Posterior cingulate gyrus (tissue), 11 donors: ENCODE data around the gene RPS6KL1.
A peak's percentile ranks its signal among the peaks of the same experiment; 100 is the strongest.

Source experiments
- DNase-seq, 10 donors: peaks; one replicate each; pipeline versions ENCODE4 v3.0.0 to v3.0.0-alpha.2; 2020 to 2021; ENCODE audit warnings: mixed read lengths in 3 of 10
- intact Hi-C: fragments of 100-400 bp; cut with DNase I; formaldehyde crosslinking; loops from one replicate; pipeline ENCODE4 v1.15.1; 2023

RPS6KL1 gene

GRCh38 chr14:74922752-74923401 is at the start of gene RPS6KL1:
TSS of gene RPS6KL1 (minus strand) at chr14:74923260. CDS start at chr14:74921541, 1,719 bp downstream.
- peak; percentile 81 to 99 (median 93) for DNase-seq
- intact Hi-C loops = no loop called here

DNA sequence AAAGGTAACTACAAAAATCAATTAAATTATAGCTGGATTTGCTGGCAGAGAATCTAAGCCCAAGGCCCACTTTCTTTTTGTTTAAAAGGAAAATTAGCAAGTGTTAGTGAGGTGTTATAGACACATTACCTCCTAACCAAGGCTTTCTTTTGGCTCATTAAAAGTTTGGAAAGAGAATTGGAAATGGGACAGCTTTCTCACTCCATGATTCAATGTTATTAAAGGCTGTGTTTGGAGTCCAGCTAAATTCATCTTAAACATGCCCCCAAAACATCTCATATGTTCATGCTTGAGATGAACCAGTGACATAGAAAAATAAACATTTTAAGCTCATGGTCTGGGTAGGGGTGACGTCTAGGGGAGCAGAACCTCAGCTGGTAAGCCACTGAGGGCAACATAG is 45.8 kb upstream of the RPS6KL1 start:
- intact Hi-C loops = no loop called here

GRCh38 chr14:74965486-74966153 is 42.6 kb upstream of the RPS6KL1 start:
- peak in 2 of 10 donors; percentile 13 to 18 for DNase-seq
- intact Hi-C loops = no loop called here

More for the DNA sequence above, 45.8 kb upstream of the RPS6KL1 start:
- DNase-seq = peak in 2 of 10 donors; percentile 5 to 22

- peak in 1 of 10 donors; percentile 4 for DNase-seq
- intact Hi-C loops = no loop called here
Measured at GRCh38 chr14:74964787-74965485, 41.9 kb upstream of the RPS6KL1 start.

DNA sequence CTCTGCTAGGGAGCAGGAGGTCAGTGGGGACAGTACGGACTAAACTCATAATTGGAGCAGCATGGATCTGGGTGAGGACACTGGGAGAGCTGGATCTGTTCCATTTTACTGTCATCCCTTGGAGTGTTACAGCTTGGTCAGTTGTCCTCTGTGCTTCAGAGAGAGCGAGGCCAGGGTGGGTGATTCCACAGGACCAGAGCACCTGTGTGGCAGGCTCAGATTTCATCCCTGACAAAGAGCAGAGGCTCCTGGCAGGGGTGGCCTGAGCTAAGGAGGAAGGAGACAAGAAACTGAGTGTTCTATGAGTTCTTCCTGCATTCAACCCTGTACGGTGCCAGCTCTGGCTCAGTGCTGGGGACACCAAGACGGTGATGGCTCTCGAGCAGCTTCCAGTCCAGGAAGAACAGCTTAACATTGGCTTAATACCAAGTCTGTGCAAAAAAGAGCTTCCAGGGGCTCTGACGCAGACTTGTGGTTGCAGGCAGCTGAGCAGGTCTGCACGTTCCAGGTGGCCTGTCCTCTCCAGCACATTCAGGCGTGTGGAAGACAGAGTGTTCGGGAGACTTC is 40.7 kb upstream of the RPS6KL1 start:
- intact Hi-C loops = no loop called here
- DNase-seq = peak in 2 of 10 donors; percentile 39 to 43

GRCh38 chr14:74963178-74963704 is 40.2 kb upstream of the RPS6KL1 start:
- intact Hi-C loops = no loop called here
- peak in 2 of 10 donors; percentile 43 to 74 for DNase-seq

GRCh38 chr14:74962493-74962892 is 39.4 kb upstream of the RPS6KL1 start:
- intact Hi-C loops = no loop called here
- DNase-seq = peak in 1 of 10 donors; percentile 24

DNA sequence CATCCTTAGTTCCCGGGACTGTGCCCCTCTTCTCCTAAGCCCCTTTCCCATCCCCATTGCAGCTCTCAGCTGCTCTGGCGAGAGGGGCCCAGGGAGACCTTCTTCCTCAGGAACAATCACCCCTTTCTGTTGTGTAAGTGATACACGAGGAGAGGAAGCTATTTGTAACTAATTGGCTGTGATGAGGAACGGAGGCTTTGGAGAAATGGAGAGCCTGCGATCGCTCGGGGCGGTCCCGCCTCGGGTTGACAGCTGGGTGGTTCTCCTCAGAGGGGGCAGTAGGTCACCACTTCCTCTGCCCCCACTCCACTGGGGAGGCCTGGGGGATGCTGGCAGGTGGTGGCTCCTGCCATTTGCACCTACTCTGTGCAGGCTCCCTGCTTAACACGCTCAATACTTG is 39.0 kb upstream of the RPS6KL1 start:
- peak in 1 of 10 donors; percentile 23 for DNase-seq
- intact Hi-C loops = no loop called here

DNA sequence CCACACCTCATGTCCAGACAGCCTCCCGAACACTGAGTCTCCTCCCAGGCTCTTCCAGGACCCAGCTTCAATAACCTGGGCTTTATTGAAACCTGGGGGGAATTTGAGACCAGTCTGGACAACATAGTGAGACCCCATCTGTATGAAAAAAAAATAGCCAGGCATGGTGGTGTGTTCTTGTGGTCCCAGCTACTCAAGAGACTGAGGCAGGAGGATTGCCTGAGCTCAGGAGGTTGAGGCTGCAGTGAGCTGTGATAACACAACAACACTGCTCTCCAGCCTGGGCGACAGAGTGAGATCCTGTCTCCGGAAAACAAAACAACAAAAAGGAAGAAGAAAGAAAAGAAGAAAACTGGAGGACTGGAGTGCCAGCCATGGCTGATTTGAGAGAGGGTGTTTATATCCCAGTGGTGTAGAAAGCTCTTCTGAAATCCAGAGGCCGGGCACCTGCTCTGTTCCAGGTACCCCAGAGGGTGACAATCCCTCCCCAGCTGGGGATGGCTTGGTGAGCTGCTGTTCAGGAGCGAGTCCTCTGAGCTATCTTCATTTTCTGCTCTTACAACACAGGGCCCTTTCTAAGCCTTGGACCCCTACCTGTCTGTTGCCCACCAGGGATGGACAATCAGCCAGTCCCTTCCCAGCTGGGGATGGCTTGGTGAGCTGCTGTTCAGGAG is 38.3 kb upstream of the RPS6KL1 start:
- DNase-seq = peak in 2 of 10 donors; percentile 35 to 58
- intact Hi-C loops = no loop called here

- DNase-seq = peak in 2 of 10 donors; percentile 67 to 75
- intact Hi-C loops = no loop called here
Measured at GRCh38 chr14:74960736-74961135, 37.7 kb upstream of the RPS6KL1 start.

GRCh38 chr14:74959596-74960180 is 36.6 kb upstream of the RPS6KL1 start:
- intact Hi-C loops = no loop called here
- DNase-seq = peak in 2 of 10 donors; percentile 18 to 25

GRCh38 chr14:74956280-74957072 is 33.4 kb upstream of the RPS6KL1 start:
- DNase-seq = peak in 1 of 10 donors; percentile 81
- intact Hi-C loops = no loop called here

DNA sequence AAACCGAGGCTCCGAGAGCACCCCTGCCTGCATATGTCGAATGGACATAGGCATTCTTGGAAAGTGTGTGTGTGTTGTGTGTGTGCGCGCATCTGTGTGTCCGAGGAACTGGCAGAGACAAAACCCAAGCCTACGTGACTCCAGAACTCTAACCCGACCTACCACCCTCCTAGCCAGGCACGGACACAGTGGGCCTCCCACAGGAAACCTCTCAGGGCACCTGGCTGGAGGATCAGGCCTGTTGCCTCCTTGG is 32.9 kb upstream of the RPS6KL1 start:
- no peak for DNase-seq
- intact Hi-C loops = no loop called here

- intact Hi-C loops = no loop called here
- DNase-seq = peak in 4 of 10 donors; percentile 30 to 86 (median 47)
Measured at GRCh38 chr14:74955229-74956026, 32.4 kb upstream of the RPS6KL1 start, which contains the start of gene PGF. TSS of gene PGF (minus strand) at chr14:74955597. CDS start at chr14:74955242, 355 bp downstream.

- intact Hi-C loops = no loop called here
- no peak for DNase-seq
Measured at GRCh38 chr14:74954947-74955228, 31.8 kb upstream of the RPS6KL1 start.

GRCh38 chr14:74954232-74954946 is 31.3 kb upstream of the RPS6KL1 start:
- intact Hi-C loops = no loop called here
- peak in 1 of 10 donors; percentile 80 for DNase-seq

- DNase-seq = no peak
- intact Hi-C loops = no loop called here
Measured at GRCh38 chr14:74953686-74954085, 30.6 kb upstream of the RPS6KL1 start.
